Endothelial cell of umbilical vein (primary cell): ENCODE results near the gene ABCC10. TPM values are rescaled to one million over a fixed set of nuclear protein-coding genes. Genes with fewer than 3 reads are reported as not detected.

Experiments used
- BruUV-seq: library from RNA; stranded (reverse); fragments of 400-500 nt; replicated peaks from 2 replicates; lab custom pipeline; 2021; lab: Mats Ljungman, UMichigan
- CTCF ChIA-PET: fragments of 300-600, 350-600 bp; sonication (Branson Sonifier 250); formaldehyde crosslinking; loops from one replicate; lab custom pipeline; 2021; ENCODE audit warnings: antibody characterized with exemption, inconsistent platforms; lab: Charles Lee
- POLR2A ChIA-PET: fragments of 300-600, 350-600 bp; sonication (Branson Sonifier 250); formaldehyde crosslinking; loops from one replicate; lab custom pipeline; 2021; ENCODE audit warnings: antibody characterized with exemption, inconsistent platforms; lab: Charles Lee
- DNase-seq: peaks from one replicate; pipeline ENCODE4 v3.0.0-alpha.2; 2011; ENCODE audit warnings: low read depth, low spot score
- FAIRE-seq: peaks from 2 replicates; lab custom pipeline; 2011; peaks lifted over from hg19 to GRCh38; lab: Jason Lieb, UNC
- H2AFZ ChIP-seq: 2 replicates; pipeline ENCODE4 v1.6.0; 2012; ENCODE audit warnings: low read depth, low read length, control low read depth, inconsistent platforms
- H3K27ac ChIP-seq: 2 replicates; pipeline ENCODE4 v1.5.1; 2011; ENCODE audit warnings: low read depth, mild to moderate bottlenecking, control low read depth, low read length, moderate library complexity; ENCODE audit not compliant: insufficient read depth
- H3K27me3 ChIP-seq, 2 experiments: 2 replicates each; pipeline versions ENCODE4 v1.6.0 to v1.6.1; 2011; ENCODE audit warnings: low read length in 2 of 2, mixed read lengths in 1 of 2; ENCODE audit not compliant: control insufficient read depth in 2 of 2, insufficient read depth in 2 of 2
- H3K36me3 ChIP-seq, 2 experiments: 2 replicates in 1 of 2; 3 replicates in 1 of 2; pipeline ENCODE4 v1.5.1; 2011; ENCODE audit warnings: low read length in 2 of 2, mild to moderate bottlenecking in 1 of 2, moderate library complexity in 1 of 2; ENCODE audit not compliant: control insufficient read depth in 2 of 2, insufficient read depth in 2 of 2; ENCODE audit errors: extremely low read depth in 1 of 2
- H3K4me1 ChIP-seq: 3 replicates; pipeline ENCODE4 v1.5.1; 2011; ENCODE audit warnings: mild to moderate bottlenecking, low read length; ENCODE audit not compliant: control insufficient read depth, insufficient read depth; ENCODE audit errors: extremely low read depth
- H3K4me2 ChIP-seq: 2 replicates; pipeline ENCODE4 v1.6.1; 2011; ENCODE audit warnings: low read length, control low read depth, mixed read lengths; ENCODE audit not compliant: insufficient read depth
- H3K4me3 ChIP-seq, 3 experiments: fragments of 200-600 bp in 1 of 3; sonication (generic), shearing (Covaris generic) in 1 of 3; replicated peaks in 1 of 3; 2 replicates each; pipeline ENCODE4 v1.5.1; 2011 to 2016; ENCODE audit warnings: control low read depth in 3 of 3, low read length in 3 of 3, mild to moderate bottlenecking in 2 of 3, inconsistent platforms in 1 of 3, low read depth in 1 of 3, moderate library complexity in 1 of 3; ENCODE audit not compliant: insufficient read depth in 1 of 3
- H3K79me2 ChIP-seq: 2 replicates; pipeline ENCODE4 v1.6.0; 2012; ENCODE audit warnings: low read length, inconsistent platforms; ENCODE audit not compliant: control insufficient read depth, insufficient read depth
- H3K9ac ChIP-seq: replicated peaks from 2 replicates; pipeline ENCODE3; 2011; ENCODE audit warnings: low read length, control low read depth; ENCODE audit not compliant: insufficient read depth; ENCODE audit errors: extremely low read depth
- H3K9me1 ChIP-seq: replicated peaks from 3 replicates; pipeline ENCODE4 v1.6.0; 2011; ENCODE audit warnings: mild to moderate bottlenecking, low read length; ENCODE audit not compliant: control insufficient read depth, insufficient read depth; ENCODE audit errors: extremely low read depth
- H3K9me3 ChIP-seq: replicated peaks from 2 replicates; pipeline ENCODE4 v1.5.1; 2012; ENCODE audit warnings: low read length, inconsistent platforms; ENCODE audit not compliant: control insufficient read depth, insufficient read depth
- H4K20me1 ChIP-seq: replicated peaks from 2 replicates; pipeline ENCODE3; 2011; ENCODE audit warnings: mild to moderate bottlenecking, low read length; ENCODE audit not compliant: control insufficient read depth, insufficient read depth; ENCODE audit errors: extremely low read depth
- EZH2 ChIP-seq: IDR thresholded peaks from 2 replicates; pipeline ENCODE4 v1.6.1; 2012; ENCODE audit warnings: borderline replicate concordance, low read depth, mild to moderate bottlenecking, moderate library complexity, low read length, inconsistent platforms; ENCODE audit not compliant: severe bottlenecking
- FOS ChIP-seq: IDR thresholded peaks from 2 replicates; pipeline ENCODE4 v1.6.1; 2011; ENCODE audit warnings: mild to moderate bottlenecking, low read length, moderate library complexity, borderline replicate concordance; ENCODE audit not compliant: insufficient read depth
- GATA2 ChIP-seq: IDR thresholded peaks from 2 replicates; pipeline ENCODE4 v1.7.0; 2011; ENCODE audit warnings: low read depth, mild to moderate bottlenecking, moderate library complexity, mixed read lengths, low read length; ENCODE audit not compliant: insufficient read length, insufficient read depth
- JUN ChIP-seq: IDR thresholded peaks from 2 replicates; pipeline ENCODE4 v1.6.1; 2011; ENCODE audit warnings: borderline replicate concordance, low read depth; ENCODE audit not compliant: insufficient read length, insufficient read depth
- MYC ChIP-seq: IDR thresholded peaks from one replicate; pipeline ENCODE4 v1.6.1; 2011; ENCODE audit warnings: mild to moderate bottlenecking, low read depth, low read length
- POLR2A ChIP-seq: IDR thresholded peaks from 2 replicates; pipeline ENCODE4 v1.6.1; 2012; ENCODE audit warnings: low read depth, mild to moderate bottlenecking, control low read depth, low read length
- POLR2AphosphoS5 ChIP-seq: IDR thresholded peaks from 2 replicates; pipeline ENCODE4 v1.6.1; 2012; ENCODE audit warnings: low read depth, mild to moderate bottlenecking, control low read depth, low read length, moderate library complexity; ENCODE audit not compliant: insufficient read depth
- dilution Hi-C: fragments of 300-500 bp; cut with MboI; formaldehyde crosslinking; loops from one replicate; pipeline ENCODE4 v1.15.0; 2019; ENCODE audit warnings: low sequenced_read_pairs; ENCODE audit not compliant: extremely low pct_ligation_motif_present
- intact Hi-C: fragments of 100-400 bp; cut with micrococcal nuclease; formaldehyde crosslinking; loops from one replicate; pipeline ENCODE4 v1.10.0; 2022
- polyA plus RNA-seq, 4 experiments: library from polyadenylated mRNA; depleted of rRNA in 3 of 4; stranded (reverse) in 3 of 4; unstranded in 1 of 4; fragments of >200 nt; gene quantifications; 2 replicates each; pipeline versions ENCODE4 v1.2.1 to v1.2.3, GENCODE V29; 2011 to 2012; ENCODE audit warnings: missing spikeins in 1 of 4
- total RNA-seq: library from RNA; stranded (reverse); gene quantifications from 2 replicates; pipeline ENCODE4 v1.2.3, GENCODE V29; 2021
- TF ChIP-seq, protein P1 (sequence below): IDR thresholded peaks from 2 replicates; pipeline ENCODE4 v1.6.1; 2011; ENCODE audit not compliant: insufficient read depth, insufficient read length
- TF ChIP-seq, protein P2 (sequence below), 2 donors: IDR thresholded peaks; 1 replicate in 1 of 2; 2 replicates in 1 of 2; pipeline ENCODE4 v1.5.1; 2011; ENCODE audit warnings: low read length in 2 of 2, mild to moderate bottlenecking in 2 of 2, moderate library complexity in 2 of 2, control low read depth in 1 of 2, inconsistent platforms in 1 of 2, low read depth in 1 of 2; ENCODE audit not compliant: insufficient read depth in 1 of 2; ENCODE audit errors: extremely low read depth in 1 of 2

ABCC10 gene
- total and polyA plus RNA-seq, 2 donors (not counting 3 experiments of a cell fraction or from before 2014, with no cell fraction given): 29.2 to 37.9 TPM

DNA sequence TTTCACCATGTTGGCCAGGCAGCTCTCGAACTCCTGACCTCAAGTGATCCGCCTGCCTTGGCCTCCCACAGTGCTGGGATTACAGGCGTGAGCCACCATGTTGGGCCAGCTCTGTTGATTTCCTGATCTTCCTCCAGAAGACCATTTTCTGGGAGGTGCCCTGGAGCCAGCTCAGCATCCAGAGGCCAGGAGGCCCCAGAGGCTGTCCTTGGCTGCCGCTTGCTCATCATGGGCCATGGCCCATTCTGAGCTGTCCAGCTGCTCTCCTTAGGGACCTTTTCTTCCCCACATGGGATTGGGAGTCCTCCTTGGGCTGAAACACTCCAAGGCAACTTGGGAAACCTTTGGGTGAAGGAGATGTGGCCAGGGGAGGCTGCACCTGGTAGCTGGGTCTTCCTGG, 67.4 kb downstream of the ABCC10 start:
- H3K4me3 ChIP-seq: no peak overlapping the region
- DNase-seq (no peak), FAIRE-seq (no peak)
- H3K27me3 ChIP-seq: no peaks in the 10 kb centered on the region
- intact Hi-C loops: no loop called here
- H3K9me1 ChIP-seq: no peaks in the 10 kb centered on the region
- POLR2A ChIA-PET: no interaction called here
- dilution Hi-C loops: no loop called here
- no peak overlapping the region for H2AFZ ChIP-seq
- no peak overlapping the region for H3K27ac ChIP-seq
- no peaks in the 10 kb centered on the region for H3K9me3 ChIP-seq
- no peak overlapping the region for H3K4me2 ChIP-seq
- no peaks in the 10 kb centered on the region for H3K36me3 ChIP-seq
- no peaks in the 10 kb centered on the region for H3K79me2 ChIP-seq
- no TSS peak for BruUV-seq
- TF ChIP-seq GATA2 (no peak), MYC (no peak), EZH2 (no peak), FOS (no peak), POLR2A (no peak), JUN (no peak), POLR2AphosphoS5 (no peak)
- TF ChIP-seq, protein P1, sequence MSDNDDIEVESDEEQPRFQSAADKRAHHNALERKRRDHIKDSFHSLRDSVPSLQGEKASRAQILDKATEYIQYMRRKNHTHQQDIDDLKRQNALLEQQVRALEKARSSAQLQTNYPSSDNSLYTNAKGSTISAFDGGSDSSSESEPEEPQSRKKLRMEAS: no peak
- TF ChIP-seq, protein P2, sequence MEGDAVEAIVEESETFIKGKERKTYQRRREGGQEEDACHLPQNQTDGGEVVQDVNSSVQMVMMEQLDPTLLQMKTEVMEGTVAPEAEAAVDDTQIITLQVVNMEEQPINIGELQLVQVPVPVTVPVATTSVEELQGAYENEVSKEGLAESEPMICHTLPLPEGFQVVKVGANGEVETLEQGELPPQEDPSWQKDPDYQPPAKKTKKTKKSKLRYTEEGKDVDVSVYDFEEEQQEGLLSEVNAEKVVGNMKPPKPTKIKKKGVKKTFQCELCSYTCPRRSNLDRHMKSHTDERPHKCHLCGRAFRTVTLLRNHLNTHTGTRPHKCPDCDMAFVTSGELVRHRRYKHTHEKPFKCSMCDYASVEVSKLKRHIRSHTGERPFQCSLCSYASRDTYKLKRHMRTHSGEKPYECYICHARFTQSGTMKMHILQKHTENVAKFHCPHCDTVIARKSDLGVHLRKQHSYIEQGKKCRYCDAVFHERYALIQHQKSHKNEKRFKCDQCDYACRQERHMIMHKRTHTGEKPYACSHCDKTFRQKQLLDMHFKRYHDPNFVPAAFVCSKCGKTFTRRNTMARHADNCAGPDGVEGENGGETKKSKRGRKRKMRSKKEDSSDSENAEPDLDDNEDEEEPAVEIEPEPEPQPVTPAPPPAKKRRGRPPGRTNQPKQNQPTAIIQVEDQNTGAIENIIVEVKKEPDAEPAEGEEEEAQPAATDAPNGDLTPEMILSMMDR (IDR thresholded peaks at IDR 0.05; ENCODE audit: extremely low read depth in 1 of 2, insufficient read depth in 1 of 2, low read depth in 1 of 2, low read length in 2 of 2): no peak
- H3K4me1 ChIP-seq: peaks cover 23% of the 10 kb centered on the region
- CTCF ChIA-PET: interaction anchor here (0.6 to 19.0 kb wide), 3 partner anchors 12 to 96 kb away, joined by 3 to 289 read pairs (median 58); partner anchors contain the start of gene DLK2
- no peak overlapping the region for H3K9ac ChIP-seq
- H4K20me1 ChIP-seq: no peaks in the 10 kb centered on the region
